ENCODE results near the gene PDS5B.

GRCh38 chr13:32589471-32589870 lies 3.2 kb downstream of the PDS5B start:
- no peak for TF ChIP-seq MAX (IDR thresholded peaks at IDR 0.05)
- no peak for TF ChIP-seq SIN3A (IDR thresholded peaks at IDR 0.05; ENCODE audit: low read depth)
- TF ChIP-seq CTCF (IDR thresholded peaks at IDR 0.05 in 2 of 3, conservative IDR thresholded peaks at IDR 0.05 in 1 of 3; ENCODE audit: borderline replicate concordance in 1 of 3, insufficient read depth in 1 of 3, low read depth in 2 of 3, low read length in 2 of 3) = no peak
- TF ChIP-seq ZFX (IDR thresholded peaks at IDR 0.05) = no peak
- no peak for TF ChIP-seq EGR1 (IDR thresholded peaks at IDR 0.05; ENCODE audit: low read depth)
- no peak for TF ChIP-seq SP1 (IDR thresholded peaks at IDR 0.05; ENCODE audit: low read depth)
- no peak for TF ChIP-seq CEBPB (IDR thresholded peaks at IDR 0.05; ENCODE audit: low read depth)
- no peak for TF ChIP-seq POLR2A (IDR thresholded peaks at IDR 0.05; ENCODE audit: borderline replicate concordance, extremely low read depth, insufficient read depth, insufficient read length)
- TF ChIP-seq RAD21 (IDR thresholded peaks at IDR 0.05; ENCODE audit: low read depth) = no peak

Measured in HCT116 (cell line).